ENCODE data around the gene CYB5D1.

The CYB5D1 gene

GRCh38 chr17:7886227-7887037 lies 28.6 kb downstream of the CYB5D1 start:
- Histone ChIP-seq H3K27ac (ENCODE audit: low read length) (no peak overlapping the region), H3K9me3 (ENCODE audit: control insufficient read depth, low read depth, low read length) (no peaks in the 10 kb centered on the region), H3K4me3 (ENCODE audit: low read length) (peak overlapping the region; percentile 66), H3K9ac (ENCODE audit: low read length) (peak overlapping the region; percentile 4), H3K36me3 (ENCODE audit: control insufficient read depth, low read depth, low read length) (no peaks in the 10 kb centered on the region), H3K4me1 (ENCODE audit: control insufficient read depth, low read depth, low read length) (peaks cover 31% of the 10 kb centered on the region), H3K27me3 (ENCODE audit: control insufficient read depth, insufficient read depth, low read length) (peaks cover 18% of the 10 kb centered on the region)

- H3K9me3 ChIP-seq (ENCODE audit: control insufficient read depth, low read depth, low read length): no peaks in the 10 kb centered on the region
- H3K9ac ChIP-seq (ENCODE audit: low read length): peak overlapping the region; percentile 4
Observed at GRCh38 chr17:7887038-7887481, 29.3 kb downstream of the CYB5D1 start.

GRCh38 chr17:7887482-7888183 lies 29.8 kb downstream of the CYB5D1 start:
- Histone ChIP-seq H3K27ac (ENCODE audit: low read length) (no peak overlapping the region), H3K9ac (ENCODE audit: low read length) (peak overlapping the region; percentile 34), H3K27me3 (ENCODE audit: control insufficient read depth, insufficient read depth, low read length) (peaks cover 18% of the 10 kb centered on the region), H3K9me3 (ENCODE audit: control insufficient read depth, low read depth, low read length) (no peaks in the 10 kb centered on the region), H3K4me3 (ENCODE audit: low read length) (peak overlapping the region; percentile 66), H3K4me1 (ENCODE audit: control insufficient read depth, low read depth, low read length) (peaks cover 31% of the 10 kb centered on the region), H3K36me3 (ENCODE audit: control insufficient read depth, low read depth, low read length) (no peaks in the 10 kb centered on the region)

More at GRCh38 chr17:7887038-7887481, 29.3 kb downstream of the CYB5D1 start:
- Histone ChIP-seq H3K4me3 (ENCODE audit: low read length) (peak overlapping the region; percentile 66), H3K4me1 (ENCODE audit: control insufficient read depth, low read depth, low read length) (peaks cover 31% of the 10 kb centered on the region), H3K27ac (ENCODE audit: low read length) (no peak overlapping the region), H3K27me3 (ENCODE audit: control insufficient read depth, insufficient read depth, low read length) (peaks cover 18% of the 10 kb centered on the region), H3K36me3 (ENCODE audit: control insufficient read depth, low read depth, low read length) (no peaks in the 10 kb centered on the region)

GRCh38 chr17:7888184-7888920 lies 30.5 kb downstream of the CYB5D1 start, which contains the start of gene CHD3:
CHD3 (plus strand) TSS chr17:7888789; CDS start chr17:7889001, 212 bp downstream.
- Histone ChIP-seq H3K36me3 (ENCODE audit: control insufficient read depth, low read depth, low read length) (no peaks in the 10 kb centered on the region), H3K9me3 (ENCODE audit: control insufficient read depth, low read depth, low read length) (no peaks in the 10 kb centered on the region), H3K27ac (ENCODE audit: low read length) (no peak within 1 kb of the TSS), H3K27me3 (ENCODE audit: control insufficient read depth, insufficient read depth, low read length) (peaks cover 18% of the 10 kb centered on the region), H3K4me3 (ENCODE audit: low read length) (peak within 1 kb of the TSS; percentile 66), H3K4me1 (ENCODE audit: control insufficient read depth, low read depth, low read length) (peaks cover 31% of the 10 kb centered on the region), H3K9ac (ENCODE audit: low read length) (peak within 1 kb of the TSS; percentile 34)

GRCh38 chr17:7889166-7889955 lies 31.6 kb downstream of the CYB5D1 start:
- no peak overlapping the region for H3K4me3 ChIP-seq (ENCODE audit: low read length)
- no peak overlapping the region for H3K27ac ChIP-seq (ENCODE audit: low read length)
- H3K36me3 ChIP-seq (ENCODE audit: control insufficient read depth, low read depth, low read length): no peaks in the 10 kb centered on the region
- no peak overlapping the region for H3K9ac ChIP-seq (ENCODE audit: low read length)
- H3K27me3 ChIP-seq (ENCODE audit: control insufficient read depth, insufficient read depth, low read length): peaks cover 18% of the 10 kb centered on the region
- peaks cover 24% of the 10 kb centered on the region for H3K4me1 ChIP-seq (ENCODE audit: control insufficient read depth, low read depth, low read length)
- H3K9me3 ChIP-seq (ENCODE audit: control insufficient read depth, low read depth, low read length): no peaks in the 10 kb centered on the region

- Histone ChIP-seq H3K4me3 (ENCODE audit: low read length) (no peak overlapping the region), H3K27me3 (ENCODE audit: control insufficient read depth, insufficient read depth, low read length) (no peaks in the 10 kb centered on the region), H3K9me3 (ENCODE audit: control insufficient read depth, low read depth, low read length) (no peaks in the 10 kb centered on the region), H3K9ac (ENCODE audit: low read length) (no peak overlapping the region), H3K4me1 (ENCODE audit: control insufficient read depth, low read depth, low read length) (peaks cover 13% of the 10 kb centered on the region), H3K27ac (ENCODE audit: low read length) (no peak overlapping the region), H3K36me3 (ENCODE audit: control insufficient read depth, low read depth, low read length) (peaks cover 10% of the 10 kb centered on the region)
Observed at GRCh38 chr17:7893187-7893880, 35.5 kb downstream of the CYB5D1 start.

GRCh38 chr17:7894226-7894625 lies 36.4 kb downstream of the CYB5D1 start:
- Histone ChIP-seq H3K4me1 (ENCODE audit: control insufficient read depth, low read depth, low read length) (peaks cover 5% of the 10 kb centered on the region), H3K27me3 (ENCODE audit: control insufficient read depth, insufficient read depth, low read length) (no peaks in the 10 kb centered on the region), H3K9me3 (ENCODE audit: control insufficient read depth, low read depth, low read length) (no peaks in the 10 kb centered on the region), H3K27ac (ENCODE audit: low read length) (no peak overlapping the region), H3K36me3 (ENCODE audit: control insufficient read depth, low read depth, low read length) (peaks cover 10% of the 10 kb centered on the region), H3K9ac (ENCODE audit: low read length) (no peak overlapping the region), H3K4me3 (ENCODE audit: low read length) (no peak overlapping the region)

GRCh38 chr17:7894866-7895265 lies 37.1 kb downstream of the CYB5D1 start:
- Histone ChIP-seq H3K4me3 (ENCODE audit: low read length) (no peak overlapping the region), H3K4me1 (ENCODE audit: control insufficient read depth, low read depth, low read length) (no peaks in the 10 kb centered on the region), H3K9ac (ENCODE audit: low read length) (no peak overlapping the region), H3K36me3 (ENCODE audit: control insufficient read depth, low read depth, low read length) (peaks cover 10% of the 10 kb centered on the region), H3K27me3 (ENCODE audit: control insufficient read depth, insufficient read depth, low read length) (no peaks in the 10 kb centered on the region), H3K27ac (ENCODE audit: low read length) (no peak overlapping the region), H3K9me3 (ENCODE audit: control insufficient read depth, low read depth, low read length) (no peaks in the 10 kb centered on the region)

GRCh38 chr17:7897090-7897489 lies 39.3 kb downstream of the CYB5D1 start:
- Histone ChIP-seq H3K36me3 (ENCODE audit: control insufficient read depth, low read depth, low read length) (peaks cover 10% of the 10 kb centered on the region), H3K9me3 (ENCODE audit: control insufficient read depth, low read depth, low read length) (no peaks in the 10 kb centered on the region), H3K27ac (ENCODE audit: low read length) (no peak overlapping the region), H3K4me1 (ENCODE audit: control insufficient read depth, low read depth, low read length) (no peaks in the 10 kb centered on the region), H3K4me3 (ENCODE audit: low read length) (no peak overlapping the region), H3K9ac (ENCODE audit: low read length) (no peak overlapping the region), H3K27me3 (ENCODE audit: control insufficient read depth, insufficient read depth, low read length) (no peaks in the 10 kb centered on the region)

GRCh38 chr17:7897773-7898172 lies 40.0 kb downstream of the CYB5D1 start:
- no peak overlapping the region for H3K9ac ChIP-seq (ENCODE audit: low read length)
- no peaks in the 10 kb centered on the region for H3K9me3 ChIP-seq (ENCODE audit: control insufficient read depth, low read depth, low read length)
- H3K36me3 ChIP-seq (ENCODE audit: control insufficient read depth, low read depth, low read length): peaks cover 10% of the 10 kb centered on the region
- no peak overlapping the region for H3K27ac ChIP-seq (ENCODE audit: low read length)
- no peaks in the 10 kb centered on the region for H3K27me3 ChIP-seq (ENCODE audit: control insufficient read depth, insufficient read depth, low read length)
- no peaks in the 10 kb centered on the region for H3K4me1 ChIP-seq (ENCODE audit: control insufficient read depth, low read depth, low read length)
- no peak overlapping the region for H3K4me3 ChIP-seq (ENCODE audit: low read length)
